Ovary (tissue), 3 donors: ENCODE measurements around the gene MRPL21.

Experiments
- EP300 ChIP-seq: sonication (generic); formaldehyde crosslinking; IDR thresholded peaks from one replicate; pipeline ENCODE4 v1.6.1; 2017; ENCODE audit warnings: antibody characterized with exemption
- POLR2A ChIP-seq: fragments of 450-650 bp; IDR thresholded peaks from one replicate; pipeline ENCODE4 v1.6.1; 2017; ENCODE audit warnings: antibody characterized with exemption, mild to moderate bottlenecking, moderate library complexity
- TF ChIP-seq, protein P1 (sequence below), 3 donors: fragments of 450-650 bp in 2 of 3; fragments of 200-600 bp in 1 of 3; IDR thresholded peaks; one replicate each; pipeline versions ENCODE4 v1.5.1 to v1.8.0; 2016 to 2022; ENCODE audit warnings: antibody characterized with exemption in 3 of 3, mild to moderate bottlenecking in 1 of 3
- donor health status: DM: no; HTN: no; CAD: no.

DNA sequence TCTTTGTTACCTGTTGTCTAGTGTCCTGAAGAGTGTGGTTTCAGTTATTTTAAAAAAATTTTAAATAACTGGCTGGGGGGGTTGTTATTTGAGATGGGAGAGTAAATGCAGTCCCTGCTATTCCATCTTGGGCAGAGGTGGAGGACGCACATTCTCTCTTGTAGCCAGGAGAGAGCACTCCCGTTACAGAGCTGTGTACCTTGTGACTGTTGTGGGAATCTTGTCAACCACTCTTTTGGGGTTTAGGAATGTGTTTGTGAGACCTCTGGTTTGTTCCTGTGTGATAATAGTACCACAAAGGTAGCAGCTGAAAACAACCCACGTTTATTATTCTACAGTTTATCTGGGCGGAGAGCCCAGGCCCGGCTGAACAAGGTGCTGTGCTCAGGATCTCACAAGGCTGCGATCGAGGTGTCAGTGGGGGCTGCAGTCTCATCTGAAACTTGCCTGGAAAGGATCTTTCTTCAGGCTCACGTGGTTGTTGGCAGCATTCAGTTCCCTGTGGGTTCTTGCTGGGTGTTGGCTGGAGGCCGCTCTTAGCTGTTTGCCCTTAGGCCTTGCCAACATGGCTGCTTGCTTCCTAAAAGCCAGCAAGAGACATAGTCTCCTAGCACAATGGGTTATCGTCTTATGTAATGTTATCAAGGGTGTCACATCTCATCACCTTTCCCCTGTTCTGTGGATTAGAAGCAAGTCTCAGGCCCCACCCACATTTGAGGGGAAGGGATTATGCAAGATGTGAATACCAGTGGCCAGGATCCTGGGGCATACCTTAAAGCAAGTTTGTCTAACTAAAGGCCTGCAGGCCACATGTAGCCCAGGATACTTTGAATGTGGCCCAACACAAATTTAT, 20.7 kb upstream of the MRPL21 start:
- TF ChIP-seq, protein P1, sequence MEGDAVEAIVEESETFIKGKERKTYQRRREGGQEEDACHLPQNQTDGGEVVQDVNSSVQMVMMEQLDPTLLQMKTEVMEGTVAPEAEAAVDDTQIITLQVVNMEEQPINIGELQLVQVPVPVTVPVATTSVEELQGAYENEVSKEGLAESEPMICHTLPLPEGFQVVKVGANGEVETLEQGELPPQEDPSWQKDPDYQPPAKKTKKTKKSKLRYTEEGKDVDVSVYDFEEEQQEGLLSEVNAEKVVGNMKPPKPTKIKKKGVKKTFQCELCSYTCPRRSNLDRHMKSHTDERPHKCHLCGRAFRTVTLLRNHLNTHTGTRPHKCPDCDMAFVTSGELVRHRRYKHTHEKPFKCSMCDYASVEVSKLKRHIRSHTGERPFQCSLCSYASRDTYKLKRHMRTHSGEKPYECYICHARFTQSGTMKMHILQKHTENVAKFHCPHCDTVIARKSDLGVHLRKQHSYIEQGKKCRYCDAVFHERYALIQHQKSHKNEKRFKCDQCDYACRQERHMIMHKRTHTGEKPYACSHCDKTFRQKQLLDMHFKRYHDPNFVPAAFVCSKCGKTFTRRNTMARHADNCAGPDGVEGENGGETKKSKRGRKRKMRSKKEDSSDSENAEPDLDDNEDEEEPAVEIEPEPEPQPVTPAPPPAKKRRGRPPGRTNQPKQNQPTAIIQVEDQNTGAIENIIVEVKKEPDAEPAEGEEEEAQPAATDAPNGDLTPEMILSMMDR (IDR thresholded peaks at IDR 0.05), result no peak
- TF ChIP-seq POLR2A (no peak), EP300 (no peak)
